Breast epithelium (tissue), 4 donors: ENCODE results near the gene GNAQ. TPM values are rescaled to one million over a fixed set of nuclear protein-coding genes. Genes with fewer than 3 reads are reported as not detected.

Experiments used
- DNase-seq, 2 donors: peaks; one replicate each; pipeline ENCODE4 v3.0.0-alpha.2; 2019; ENCODE audit warnings: low spot score in 2 of 2
- H3K27ac ChIP-seq, 2 donors: fragments of 200-600 bp; sonication (generic) in 1 of 2; one replicate each; pipeline ENCODE4 v1.5.1; 2016 to 2019; ENCODE audit warnings: mild to moderate bottlenecking in 1 of 2
- H3K27me3 ChIP-seq, 2 donors: fragments of 200-600 bp; sonication (generic) in 1 of 2; one replicate each; pipeline versions ENCODE4 v1.5.1 to v1.6.0; 2017 to 2019; ENCODE audit warnings: control low read depth in 1 of 2, mild to moderate bottlenecking in 1 of 2
- H3K36me3 ChIP-seq: fragments of 200-600 bp; one replicate; pipeline ENCODE4 v1.5.1; 2019
- H3K4me1 ChIP-seq, 2 donors: fragments of 200-600 bp; sonication (generic); one replicate each; pipeline ENCODE4 v1.5.1; 2016 to 2019; ENCODE audit warnings: control low read depth in 1 of 2
- H3K4me3 ChIP-seq, 3 donors: fragments of 200-600 bp; sonication (generic); 1 replicate in 2 of 3; 2 replicates in 1 of 3; pipeline ENCODE4 v1.5.1; 2016 to 2019; ENCODE audit warnings: mild to moderate bottlenecking in 3 of 3, moderate library complexity in 2 of 3
- H3K9me3 ChIP-seq, 2 donors: fragments of 200-600 bp; sonication (generic) in 1 of 2; one replicate each; pipeline ENCODE4 v1.5.1; 2016 to 2019; ENCODE audit warnings: control low read depth in 1 of 2
- CTCF ChIP-seq, 3 donors: fragments of 450-650 bp; IDR thresholded peaks; one replicate each; pipeline ENCODE4 v1.5.1; 2016 to 2017; ENCODE audit warnings: antibody characterized with exemption in 3 of 3, mild to moderate bottlenecking in 3 of 3, moderate library complexity in 3 of 3
- POLR2A ChIP-seq: fragments of 450-650 bp; IDR thresholded peaks from one replicate; pipeline ENCODE4 v1.6.1; 2016; ENCODE audit warnings: antibody characterized with exemption, mild to moderate bottlenecking, moderate library complexity
- POLR2AphosphoS5 ChIP-seq, 3 donors: sonication (generic); formaldehyde crosslinking; IDR thresholded peaks; one replicate each; pipeline ENCODE4 v1.6.1; 2017; ENCODE audit warnings: antibody characterized with exemption in 3 of 3
- intact Hi-C: fragments of 100-400 bp; cut with DNase I; formaldehyde crosslinking; loops from one replicate; pipeline ENCODE4 v1.15.1; 2023; ENCODE audit warnings: low total_unique reads
- total RNA-seq, 3 donors: library from RNA; depleted of rRNA; stranded (reverse); fragments of >200 nt; gene quantifications; one replicate each; pipeline ENCODE4 v1.1.0, GENCODE V29; 2016

The GNAQ gene
- total RNA-seq, 3 donors from 2014 or later: 39.0 to 49.3 (median 47.2) TPM

- intact Hi-C loops: no loop called here
- Histone ChIP-seq H3K27ac (peak overlapping the region; percentile 53 to 59), H3K4me3 (no peak overlapping the region), H3K9me3 (no peaks in the 10 kb centered on the region), H3K4me1 (peaks cover 9 to 10% of the 10 kb centered on the region in 2 donors), H3K36me3 (no peaks in the 10 kb centered on the region), H3K27me3 (no peaks in the 10 kb centered on the region)
- TF ChIP-seq POLR2AphosphoS5 (IDR thresholded peaks at IDR 0.05): no peak
- TF ChIP-seq CTCF (IDR thresholded peaks at IDR 0.05): no peak
- no peak for TF ChIP-seq POLR2A
- no peak for DNase-seq
Measured at GRCh38 chr9:77944556-77945243, 86.9 kb downstream of the GNAQ start.

GRCh38 chr9:77943057-77943456, 88.6 kb downstream of the GNAQ start:
- Histone ChIP-seq H3K4me1 (peaks cover 9 to 10% of the 10 kb centered on the region in 2 donors), H3K27ac (no peak overlapping the region), H3K9me3 (no peaks in the 10 kb centered on the region), H3K27me3 (no peaks in the 10 kb centered on the region), H3K36me3 (no peaks in the 10 kb centered on the region), H3K4me3 (no peak overlapping the region)
- TF ChIP-seq POLR2A: no peak
- TF ChIP-seq POLR2AphosphoS5 (IDR thresholded peaks at IDR 0.05): no peak
- no peak for TF ChIP-seq CTCF (IDR thresholded peaks at IDR 0.05)
- intact Hi-C loops: no loop called here
- no peak for DNase-seq

DNA sequence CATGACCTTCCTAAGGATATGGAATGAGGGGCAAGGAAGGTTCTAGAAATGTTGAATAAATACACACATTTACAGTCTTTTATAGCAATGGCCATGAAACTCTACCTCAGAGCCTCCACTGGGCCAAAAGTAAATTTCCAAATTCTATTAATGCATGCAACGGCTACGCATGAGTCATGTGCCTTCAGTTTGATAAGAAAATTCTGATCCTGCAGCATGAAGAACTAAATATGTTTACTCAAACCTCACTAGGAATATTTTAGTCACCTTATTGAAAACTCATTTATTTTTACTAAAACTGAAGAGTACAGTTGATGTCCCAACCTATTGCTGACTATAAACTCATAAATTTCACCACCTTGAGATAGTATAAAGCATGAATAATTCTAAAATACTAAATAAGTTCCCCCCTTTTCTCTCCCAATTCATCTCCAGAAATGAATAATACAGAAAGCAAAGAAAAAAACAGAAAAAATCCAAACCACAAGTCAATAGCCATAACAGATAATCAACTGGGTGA, 92.4 kb downstream of the GNAQ start:
- Histone ChIP-seq H3K4me3 (no peak overlapping the region), H3K27ac (no peak overlapping the region), H3K36me3 (no peaks in the 10 kb centered on the region), H3K9me3 (no peaks in the 10 kb centered on the region), H3K27me3 (no peaks in the 10 kb centered on the region), H3K4me1 (peaks cover 0 to under 1% of the 10 kb centered on the region in 2 donors)
- no peak for DNase-seq
- no peak for TF ChIP-seq POLR2A
- TF ChIP-seq CTCF (IDR thresholded peaks at IDR 0.05): no peak
- no peak for TF ChIP-seq POLR2AphosphoS5 (IDR thresholded peaks at IDR 0.05)
- intact Hi-C loops: no loop called here

DNA sequence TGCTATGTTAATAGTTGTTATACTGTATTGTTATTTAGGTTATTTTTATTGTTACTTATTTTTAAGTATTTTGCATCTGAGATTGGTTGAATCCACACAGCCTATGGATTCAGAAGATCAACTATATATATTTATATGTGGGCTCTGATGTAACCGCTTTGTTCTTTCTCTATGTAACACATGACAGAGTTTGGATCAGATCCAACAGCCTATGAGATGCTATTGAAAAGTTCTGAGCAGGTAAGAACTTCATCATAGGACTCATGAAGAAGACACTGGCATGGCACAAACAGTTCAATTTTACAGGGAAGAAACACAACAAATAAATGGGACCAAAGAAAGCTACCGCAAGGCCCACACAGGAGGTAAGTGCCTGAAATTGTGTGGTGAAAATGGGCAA, 93.4 kb downstream of the GNAQ start:
- TF ChIP-seq POLR2AphosphoS5 (IDR thresholded peaks at IDR 0.05) (no peak), CTCF (IDR thresholded peaks at IDR 0.05) (no peak), POLR2A (no peak)
- intact Hi-C loops: no loop called here
- Histone ChIP-seq H3K27ac (no peak overlapping the region), H3K36me3 (no peaks in the 10 kb centered on the region), H3K4me3 (no peak overlapping the region), H3K9me3 (no peaks in the 10 kb centered on the region), H3K27me3 (no peaks in the 10 kb centered on the region), H3K4me1 (no peaks in the 10 kb centered on the region)
- DNase-seq: no peak

- no peak for DNase-seq
- intact Hi-C loops: no loop called here
- Histone ChIP-seq H3K27me3 (no peaks in the 10 kb centered on the region), H3K4me3 (no peak overlapping the region), H3K27ac (no peak overlapping the region), H3K36me3 (no peaks in the 10 kb centered on the region), H3K4me1 (no peaks in the 10 kb centered on the region), H3K9me3 (no peaks in the 10 kb centered on the region)
- no peak for TF ChIP-seq POLR2AphosphoS5 (IDR thresholded peaks at IDR 0.05)
- no peak for TF ChIP-seq POLR2A
- TF ChIP-seq CTCF (IDR thresholded peaks at IDR 0.05): no peak
Measured at GRCh38 chr9:77935974-77936373, 95.6 kb downstream of the GNAQ start.
